HG02943 (cell line): ENCODE results near the gene BTBD7.
"Not testable (repeated sequence)": the region's sequence is repeated elsewhere in the genome, so short reads cannot be mapped to it uniquely, and the experiment has no call there.

Experiments
- ATAC-seq: cut with Tn5 transposase; IDR thresholded peaks from one replicate; pipeline ENCODE4 v1.9.1; 2021; ENCODE audit warnings: mild to moderate bottlenecking, low read depth, moderate library complexity; ENCODE audit not compliant: unreplicated experiment

Gene BTBD7

DNA sequence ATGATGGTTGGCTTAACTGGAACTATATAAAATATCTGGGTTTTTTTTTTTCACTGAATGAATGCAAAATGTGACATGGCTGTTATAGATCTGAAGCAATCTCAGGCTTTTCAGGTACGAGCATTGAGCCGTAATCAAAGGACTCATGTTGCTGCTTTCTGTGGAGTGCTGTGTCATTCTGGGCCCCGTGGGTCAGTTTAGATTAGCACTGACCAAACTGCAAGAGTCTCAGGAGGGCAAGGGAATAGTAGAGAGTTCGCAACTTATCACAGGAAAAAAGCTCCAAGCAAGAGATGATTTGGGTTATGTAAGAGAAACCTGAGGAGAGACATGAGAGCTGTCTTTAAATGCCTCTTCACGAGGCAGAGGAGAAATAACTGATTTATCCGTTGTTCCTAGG lies 66.7 kb downstream of the BTBD7 start:
- ATAC-seq = no peak

DNA sequence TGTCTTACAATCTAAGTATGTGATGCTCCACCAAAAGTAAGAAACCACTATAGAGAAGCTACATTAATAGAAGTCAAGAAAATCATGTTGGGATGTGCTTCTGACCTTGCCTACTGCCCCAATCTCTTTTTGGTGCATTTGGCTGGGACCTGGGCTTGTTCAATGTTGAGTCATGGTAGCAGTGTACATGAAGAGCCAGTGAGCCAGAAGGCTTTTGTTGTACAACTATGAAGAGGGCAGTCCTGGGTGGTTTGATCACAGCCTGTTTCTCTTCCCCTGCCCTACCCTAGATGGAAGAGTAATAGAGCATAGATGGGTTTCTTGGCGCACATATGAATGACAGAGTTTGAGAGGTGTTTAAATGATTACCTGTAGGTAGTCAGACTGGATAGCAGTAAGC lies 69.4 kb downstream of the BTBD7 start:
- ATAC-seq = no peak

DNA sequence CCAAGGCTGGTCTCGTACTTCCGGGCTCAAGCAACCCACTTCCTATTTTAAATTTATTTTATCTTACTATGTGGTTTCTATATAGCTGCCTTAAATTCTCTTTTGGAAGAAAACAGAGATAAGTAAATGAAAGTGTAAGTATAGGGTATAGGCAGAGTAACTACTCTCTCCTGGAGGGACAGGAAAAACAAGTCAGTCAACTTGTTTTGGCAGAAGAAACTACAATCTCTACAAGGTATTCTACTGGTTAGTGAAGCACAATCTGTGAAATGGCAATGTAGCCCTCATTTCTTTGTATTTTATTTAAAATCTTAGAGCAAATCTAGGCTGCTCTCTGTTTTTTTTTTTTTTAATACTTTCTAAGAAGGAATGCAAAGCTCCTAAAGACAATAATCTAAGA lies 70.4 kb downstream of the BTBD7 start:
- no peak for ATAC-seq

DNA sequence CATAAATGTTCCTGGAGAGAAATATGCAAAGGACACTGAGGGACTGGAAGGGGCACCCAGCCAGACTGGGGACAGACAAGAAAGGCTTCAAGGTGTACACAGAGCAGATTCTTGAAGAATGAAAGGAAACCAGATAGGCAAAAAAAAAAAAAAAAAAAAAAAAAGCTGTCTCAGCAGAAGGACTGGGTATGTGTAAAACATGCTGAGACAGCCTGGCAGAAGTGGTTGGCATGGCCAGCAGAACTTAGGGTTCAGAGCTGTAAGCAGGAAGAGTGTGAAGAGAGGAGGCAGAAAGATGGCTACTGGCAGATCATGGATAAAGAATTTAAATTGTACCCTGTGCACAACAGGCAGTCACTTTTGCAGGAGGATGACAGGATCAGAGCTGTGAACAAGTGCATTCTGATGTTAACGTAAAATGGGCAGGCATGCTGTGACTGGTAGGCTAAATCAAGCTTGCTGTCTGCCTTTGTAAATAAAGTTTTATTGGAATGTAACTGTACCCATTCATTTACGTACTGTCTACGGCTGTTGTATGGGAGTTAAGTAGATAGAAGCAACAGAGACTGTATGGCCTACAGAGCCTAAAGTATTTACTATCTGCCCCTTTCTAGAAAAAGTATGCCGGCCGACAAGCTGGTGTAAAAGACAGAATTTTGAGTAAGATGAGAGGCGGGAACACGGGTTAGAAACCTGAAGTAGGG lies 83.6 kb downstream of the BTBD7 start:
- no peak for ATAC-seq

DNA sequence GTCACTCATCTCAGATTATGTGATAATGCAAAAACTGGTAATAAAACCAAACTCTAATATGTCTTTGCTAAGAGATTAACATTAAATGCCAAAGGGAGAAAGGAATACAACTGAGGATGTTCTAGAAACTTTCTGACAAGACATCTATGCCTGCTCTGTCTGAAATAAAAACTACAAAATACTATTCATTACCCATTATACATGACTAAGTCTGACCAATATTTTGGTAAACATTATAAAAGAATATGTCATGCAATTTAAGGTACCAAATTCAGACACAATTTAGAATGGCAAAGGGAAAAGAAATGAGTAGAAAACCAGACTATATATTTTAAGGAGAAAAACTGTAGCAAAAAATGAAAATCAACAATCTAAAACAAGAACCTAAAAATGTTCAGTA lies 86.3 kb downstream of the BTBD7 start:
- ATAC-seq = no peak

DNA sequence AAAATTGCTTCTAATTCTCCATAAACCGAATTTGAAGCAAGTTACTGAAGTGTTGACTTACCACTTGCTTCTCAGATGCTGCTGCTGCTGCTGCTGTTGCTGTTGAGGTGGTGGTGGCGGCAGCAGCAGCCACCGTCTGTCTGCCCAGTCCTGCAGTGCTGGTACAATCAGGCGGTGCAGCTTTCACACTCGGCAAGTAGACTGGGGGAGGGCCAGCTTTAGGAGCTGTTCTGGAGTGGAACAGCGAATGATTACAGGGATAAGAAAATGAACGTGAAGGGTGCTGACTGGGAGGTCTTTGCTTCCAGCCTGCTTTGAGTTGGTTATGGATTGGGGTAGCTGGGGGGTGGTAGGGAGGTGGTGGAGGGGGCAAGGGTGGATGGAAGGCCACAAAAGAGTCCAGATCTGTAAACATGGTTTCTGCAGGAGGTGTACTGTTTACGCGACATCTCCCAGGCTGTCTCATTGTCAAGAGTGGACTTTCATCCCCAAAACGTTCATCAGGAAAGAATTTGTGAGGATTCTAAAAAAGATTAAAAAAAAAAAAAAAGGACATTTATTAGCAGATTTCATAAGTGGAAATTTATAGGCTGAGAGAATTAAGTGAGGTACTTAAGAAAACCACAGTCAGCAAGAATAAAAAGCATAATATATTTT lies 86.9 kb downstream of the BTBD7 start:
- ATAC-seq = no peak

DNA sequence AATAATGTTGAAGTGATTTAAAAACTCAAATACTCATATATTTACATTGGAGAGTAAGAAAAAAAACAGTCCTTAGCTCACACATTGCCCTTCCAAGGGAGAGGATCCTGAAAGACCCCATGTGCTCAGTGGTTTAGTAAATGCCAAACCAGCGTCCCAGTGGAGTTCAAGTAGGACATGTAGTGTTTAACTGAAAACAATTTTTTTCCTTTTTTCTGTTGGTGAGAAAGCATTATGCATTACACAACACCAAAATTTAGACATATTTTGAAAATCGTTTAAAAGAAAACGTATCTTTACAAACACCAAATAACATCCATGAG lies 92.2 kb downstream of the BTBD7 start:
- ATAC-seq = no peak

DNA sequence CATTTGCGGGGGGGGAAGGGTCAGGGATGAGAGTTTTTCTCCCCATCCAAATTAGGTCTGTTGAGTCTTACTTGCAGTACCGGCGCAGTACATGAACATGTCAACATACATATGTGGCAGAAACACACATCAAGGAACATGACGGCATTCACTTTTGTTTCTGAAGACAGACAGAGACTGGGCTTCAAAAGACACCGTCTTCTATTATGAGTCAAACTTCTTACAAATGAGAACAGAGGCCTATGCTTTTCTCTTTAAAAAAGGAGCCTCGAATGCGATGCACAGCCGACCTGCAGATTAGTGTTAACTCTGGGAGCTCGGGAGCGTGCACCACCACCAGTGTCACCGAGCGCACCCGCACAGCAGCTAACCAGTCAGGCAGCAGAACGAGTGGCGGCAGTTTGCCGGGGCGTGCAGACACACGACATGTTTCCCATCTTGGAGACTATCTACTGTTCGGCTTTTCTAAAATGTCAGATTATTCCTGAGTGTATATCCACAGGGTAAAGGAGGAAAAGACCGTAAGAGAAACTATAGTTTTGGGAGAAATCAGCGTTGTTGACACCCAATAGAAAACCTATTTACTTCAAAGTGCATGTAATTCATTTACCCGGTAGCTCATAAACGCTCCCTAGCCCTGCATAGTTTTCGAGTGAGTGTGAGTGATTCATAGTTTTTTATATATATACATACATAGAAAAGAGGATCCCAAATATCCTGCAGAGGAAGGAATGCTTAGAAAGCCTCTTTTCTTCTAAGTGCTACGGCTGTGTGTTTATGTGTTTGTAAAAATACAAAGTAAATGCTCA lies 92.8 kb downstream of the BTBD7 start:
- no peak for ATAC-seq

DNA sequence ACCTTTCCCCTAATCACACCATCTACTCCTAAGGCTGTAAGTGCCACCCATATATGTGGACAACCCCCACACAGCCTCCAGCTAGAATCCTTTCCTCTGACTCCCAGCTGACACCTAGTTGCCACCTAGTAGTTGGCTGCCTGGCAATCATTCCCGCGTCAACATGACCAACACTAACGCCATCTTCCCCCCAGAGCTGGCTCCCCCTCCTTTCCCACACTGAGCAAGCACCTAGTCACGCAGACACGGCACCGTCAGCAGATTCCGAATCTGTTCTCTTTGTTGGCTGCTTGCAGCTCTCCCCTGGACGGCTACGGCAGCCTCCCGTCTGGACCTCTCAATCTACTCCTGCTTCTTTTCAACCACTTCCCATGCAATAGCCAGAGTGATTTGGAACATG lies 98.0 kb downstream of the BTBD7 start:
- ATAC-seq = no peak

DNA sequence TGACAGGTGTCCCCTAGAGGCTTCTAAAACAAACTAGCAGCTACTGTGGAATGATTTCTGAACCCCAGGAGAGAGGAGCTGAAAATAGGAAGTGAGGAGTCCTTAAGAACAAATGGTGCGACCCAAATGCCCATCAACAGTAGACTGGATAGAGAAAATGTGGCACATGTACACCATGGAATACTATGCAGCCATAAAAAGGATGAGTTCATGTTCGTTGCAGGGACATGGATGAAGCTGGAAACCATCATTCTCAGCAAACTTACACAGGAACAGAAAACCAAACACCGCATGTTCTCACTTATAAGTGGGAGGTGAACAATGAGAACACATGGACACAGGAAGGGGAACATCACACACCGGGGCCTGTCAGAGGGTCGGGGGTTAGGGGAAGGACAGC lies 99.8 kb downstream of the BTBD7 start:
- not testable (repeated sequence) for ATAC-seq

DNA sequence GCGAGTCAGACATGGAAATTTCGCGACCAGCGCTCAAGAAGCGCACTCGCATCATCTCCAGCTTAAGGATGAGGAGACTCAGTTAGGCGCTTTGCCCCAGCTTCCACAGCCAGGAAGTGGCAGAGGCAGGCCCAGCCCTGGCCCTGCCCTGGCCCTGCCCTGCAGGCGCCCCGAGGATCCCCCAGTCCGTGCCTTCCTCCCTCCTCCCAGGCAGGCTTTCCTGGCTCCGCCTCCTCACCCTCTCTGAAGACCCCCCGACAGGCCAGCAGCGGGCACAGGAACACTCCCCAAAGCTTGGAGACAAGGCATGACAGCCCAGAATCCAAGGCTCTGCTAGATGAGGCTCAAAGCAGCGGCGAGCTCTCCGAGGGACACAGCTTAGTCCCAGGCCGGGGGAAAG lies 100.7 kb downstream of the BTBD7 start:
- no peak for ATAC-seq

DNA sequence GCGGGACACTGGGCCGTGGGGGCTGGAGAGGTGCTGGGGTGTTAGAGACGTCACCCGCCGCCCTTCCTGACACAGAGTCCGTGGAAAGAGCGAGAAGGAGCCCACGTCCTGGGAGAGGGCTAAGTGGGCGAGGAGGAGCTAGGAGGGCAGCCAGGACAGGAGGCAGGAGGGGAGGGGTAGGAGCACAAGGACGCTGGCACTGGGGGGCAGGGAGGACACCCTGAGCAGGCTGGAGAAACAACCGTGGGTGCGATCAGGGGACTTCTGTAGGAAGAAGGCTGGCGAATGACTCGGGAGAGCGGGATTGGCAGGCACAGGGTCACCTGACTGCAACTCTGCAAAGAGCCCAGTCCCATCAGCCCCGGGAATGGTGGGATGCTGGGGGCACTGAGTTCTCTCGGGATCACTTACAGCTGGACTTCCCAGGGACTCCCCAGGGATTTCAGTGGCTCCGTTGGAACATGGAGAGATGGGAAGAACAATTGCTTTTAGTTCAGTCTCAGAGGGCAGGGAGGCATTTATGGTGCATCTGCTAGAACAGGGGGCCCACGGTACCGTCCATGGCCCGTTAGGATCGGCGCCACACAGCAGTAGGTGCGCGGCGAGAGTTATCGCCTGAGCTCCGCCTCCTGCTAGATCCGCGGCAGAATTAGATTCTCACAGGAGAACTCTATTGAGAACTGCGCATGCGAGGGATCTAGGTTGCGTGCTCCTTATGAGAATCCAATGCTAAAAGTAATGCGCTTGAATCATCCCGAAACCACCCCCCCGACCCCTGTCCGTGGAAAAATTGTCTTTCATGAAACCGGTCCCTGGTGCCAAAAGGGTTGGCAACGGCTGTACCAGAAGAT lies 101.5 kb downstream of the BTBD7 start:
- no peak for ATAC-seq

DNA sequence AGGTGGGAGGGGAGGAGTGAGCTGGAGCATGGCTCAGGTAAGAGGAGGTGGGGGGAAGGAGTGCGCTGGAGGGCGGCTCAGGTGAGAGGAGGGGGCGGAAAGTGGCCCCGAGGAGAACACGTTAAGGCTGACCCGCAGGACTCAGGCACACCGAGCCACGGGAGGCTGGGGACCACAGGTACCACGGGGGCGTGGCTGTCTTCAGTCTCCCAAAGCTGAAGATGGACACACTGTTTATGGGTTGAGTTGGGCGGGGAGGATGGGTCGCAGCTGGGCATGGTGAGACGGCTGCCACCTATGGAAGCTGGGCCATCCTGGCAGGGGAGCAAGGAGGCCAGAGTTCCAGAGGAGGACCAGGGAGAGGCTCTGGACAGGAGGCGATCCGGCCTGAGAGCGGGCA lies 102.3 kb downstream of the BTBD7 start:
- ATAC-seq = no peak

DNA sequence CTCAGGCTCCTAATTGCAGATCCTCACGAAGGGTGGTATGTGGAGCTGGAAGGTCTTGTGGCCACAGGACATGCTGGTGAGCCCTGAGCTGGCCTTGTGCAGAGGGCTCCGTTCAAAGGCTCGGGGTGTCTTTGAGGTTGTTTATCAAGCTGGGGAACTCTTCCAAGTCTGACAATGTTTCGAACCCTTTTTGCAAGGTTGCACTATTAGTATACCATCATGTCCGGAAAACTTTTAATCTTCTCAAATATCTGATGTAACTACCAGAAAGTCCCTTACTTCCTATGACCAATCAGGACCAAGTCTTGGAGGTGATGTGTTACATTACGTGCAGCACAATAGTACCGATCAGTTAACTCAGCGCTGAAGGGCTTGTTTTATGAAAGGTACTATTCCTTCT lies 104.3 kb downstream of the BTBD7 start:
- no peak for ATAC-seq

DNA sequence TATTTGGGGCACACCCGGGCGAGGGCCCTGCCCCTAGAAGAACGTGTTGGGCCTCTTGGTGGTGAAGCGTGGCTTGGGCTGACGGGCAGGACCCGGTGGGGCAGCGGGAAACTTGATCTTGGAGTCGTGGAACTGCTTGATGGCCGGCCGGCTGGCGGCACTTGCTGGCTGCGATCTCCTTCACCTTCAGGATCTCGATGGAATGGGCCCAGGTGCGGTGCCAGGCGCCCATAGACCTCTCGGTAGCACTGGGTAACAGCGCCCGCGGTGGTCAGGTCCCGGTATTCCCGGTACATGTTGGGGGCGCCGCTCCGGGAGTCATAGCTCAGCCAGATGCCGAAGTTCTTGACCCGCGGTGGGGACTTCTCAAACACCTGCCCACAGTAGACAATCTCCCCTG lies 109.3 kb downstream of the BTBD7 start:
- ATAC-seq = no peak

DNA sequence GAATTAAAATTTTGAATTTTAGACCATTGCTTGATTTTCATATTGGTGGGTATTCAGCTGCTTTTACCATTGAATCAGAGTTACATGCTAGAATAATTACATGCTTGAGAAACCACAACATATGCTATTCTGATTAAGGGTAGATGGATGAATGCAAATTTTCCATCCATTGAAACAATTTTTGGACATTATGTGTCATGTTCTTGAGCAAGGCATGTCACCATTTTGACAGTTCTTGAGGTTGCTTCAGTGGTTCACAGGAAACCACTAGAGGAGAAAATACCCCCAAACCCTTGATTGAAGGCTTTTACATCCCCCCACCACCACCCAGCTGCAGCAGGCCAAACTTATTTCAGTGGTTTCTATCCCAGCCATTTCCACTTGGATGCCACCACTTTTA lies 112.3 kb downstream of the BTBD7 start:
- ATAC-seq = no peak

DNA sequence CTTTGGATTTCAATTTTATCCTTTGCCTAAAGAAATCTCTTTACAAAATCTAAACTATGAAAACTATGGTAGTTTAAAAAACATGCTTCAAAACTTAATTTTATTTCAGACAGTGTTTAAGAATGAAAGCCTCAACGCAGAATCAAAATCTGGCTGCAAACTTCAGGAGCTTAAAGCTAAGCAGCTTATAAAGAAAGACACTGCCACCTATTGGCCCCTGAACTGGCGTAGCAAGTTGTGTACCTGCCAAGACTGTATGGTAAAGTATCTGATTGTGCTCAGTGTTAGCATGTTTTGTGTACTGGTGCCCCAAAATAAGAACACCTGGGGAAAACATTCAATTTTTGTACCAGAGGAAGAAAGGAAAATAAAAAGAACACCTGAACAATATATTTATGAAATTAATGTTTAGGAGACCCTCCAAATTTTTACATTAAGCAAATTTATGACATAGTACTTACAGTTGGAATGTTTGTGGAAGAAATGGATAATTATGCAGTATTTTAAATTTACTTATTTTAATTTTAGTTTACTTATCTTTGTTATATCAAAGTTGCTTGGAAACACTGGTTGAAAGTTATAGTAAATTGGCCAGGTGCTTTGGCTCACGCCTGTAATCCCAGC lies 113.6 kb downstream of the BTBD7 start:
- no peak for ATAC-seq

DNA sequence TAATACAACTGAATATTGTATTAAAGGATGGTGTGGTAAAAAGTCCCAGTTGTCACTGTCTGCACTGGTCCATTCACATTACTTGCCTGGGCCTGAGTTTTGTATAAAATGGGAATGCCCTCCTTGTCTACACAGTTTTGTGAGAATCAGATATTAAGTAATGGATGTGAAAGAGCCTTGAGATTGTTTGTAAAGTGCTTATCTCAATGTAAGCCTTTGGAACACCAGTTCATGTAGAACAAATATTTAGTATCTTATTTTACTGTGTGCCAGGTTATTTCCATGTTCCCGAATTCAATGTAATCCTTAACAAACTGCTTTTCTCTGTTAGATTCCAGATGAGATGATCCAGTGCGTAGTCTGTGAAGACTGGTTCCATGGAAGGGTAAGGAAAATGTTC lies 118.2 kb downstream of the BTBD7 start:
- no peak for ATAC-seq

DNA sequence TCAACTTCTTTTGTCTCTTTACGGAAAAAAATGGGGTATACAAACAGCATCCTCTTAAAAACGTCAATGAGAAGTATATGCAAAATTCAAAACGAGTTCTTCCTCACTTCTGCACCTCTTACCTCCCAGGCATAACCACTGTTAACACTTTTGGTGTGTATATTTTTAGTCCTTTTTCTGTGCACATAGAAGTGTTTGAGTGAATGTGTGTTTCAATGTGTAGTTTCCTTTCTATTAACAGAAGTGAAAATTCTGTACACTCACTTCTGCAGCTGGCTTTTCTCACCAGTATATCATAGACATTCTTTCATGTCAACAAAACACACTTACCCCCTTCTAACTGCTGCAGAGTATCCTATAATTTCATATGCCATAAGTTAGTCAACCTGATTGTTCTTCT lies 120.4 kb downstream of the BTBD7 start:
- ATAC-seq = no peak

DNA sequence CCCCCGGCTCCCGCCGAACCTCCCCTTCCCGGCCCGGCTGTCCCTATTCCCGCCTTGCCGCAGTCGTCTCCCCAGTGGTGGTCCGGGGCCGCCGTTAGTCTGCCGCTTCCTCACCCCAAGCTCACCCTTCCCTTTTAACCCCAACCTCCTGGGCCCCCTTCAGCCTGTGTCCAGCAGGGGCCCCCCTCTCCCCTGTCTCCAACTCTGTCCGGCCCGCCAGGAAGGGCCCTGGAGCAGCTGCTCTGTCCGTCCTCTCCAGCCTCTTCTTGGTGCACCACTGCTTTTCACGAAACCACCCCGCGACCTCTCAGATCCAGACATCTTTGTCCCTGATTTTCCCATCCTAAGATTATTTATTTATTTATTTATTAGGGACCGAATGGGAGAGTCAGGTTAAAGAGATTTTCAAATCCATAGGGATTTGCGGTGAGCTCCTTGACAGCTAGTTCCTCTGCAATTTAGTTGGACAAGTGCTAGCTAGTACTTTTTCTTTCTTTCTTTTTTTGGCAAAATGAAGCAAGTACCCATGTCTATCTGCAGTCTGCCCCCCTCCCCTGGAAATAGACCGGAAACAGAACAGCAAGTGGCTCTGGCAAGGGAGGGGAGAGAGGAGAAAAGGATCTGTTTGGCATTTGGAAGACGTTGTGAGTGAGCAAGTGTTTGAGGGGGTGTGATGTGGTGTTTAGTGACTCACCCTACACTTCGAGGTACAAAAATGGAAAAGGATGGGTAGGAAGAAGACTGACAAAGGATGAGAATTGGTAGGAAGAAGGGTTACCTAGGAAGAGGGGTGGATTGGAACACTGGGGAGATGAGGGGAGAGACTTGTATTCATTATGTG lies 125.1 kb downstream of the BTBD7 start:
- peak; percentile 43 for ATAC-seq
